Bronchial epithelial cell (primary cell): ENCODE measurements around the gene ANKRD55. TPM values are rescaled to one million over a fixed set of nuclear protein-coding genes. Genes with fewer than 3 reads are reported as not detected.
"Not testable (repeated sequence)": the region's sequence is repeated elsewhere in the genome, so short reads cannot be mapped to it uniquely, and the experiment has no call there.

Source experiments
- DNase-seq: peaks from one replicate; pipeline ENCODE4 v3.0.0-alpha.2; 2010; ENCODE audit warnings: low read depth
- FAIRE-seq: peaks from 2 replicates; lab custom pipeline; 2011; peaks lifted over from hg19 to GRCh38; lab: Jason Lieb, UNC
- H3K27me3 ChIP-seq: 2 replicates; pipeline ENCODE4 v1.5.1; 2011; ENCODE audit warnings: low read length; ENCODE audit not compliant: control insufficient read depth, insufficient read depth
- H3K36me3 ChIP-seq: 2 replicates; pipeline ENCODE4 v1.5.1; 2011; ENCODE audit warnings: low read length; ENCODE audit not compliant: control insufficient read depth, insufficient read depth
- H3K4me3 ChIP-seq: 2 replicates; pipeline ENCODE4 v1.5.1; 2011; ENCODE audit warnings: mild to moderate bottlenecking, low read depth, low read length, control low read depth
- total RNA-seq: library from RNA; depleted of rRNA; stranded (reverse); fragments of >200 nt; gene quantifications from 2 replicates; pipeline ENCODE4 v1.2.1, GENCODE V29; 2014
- TF ChIP-seq, protein P1 (sequence below): IDR thresholded peaks from 2 replicates; pipeline ENCODE4 v1.5.1; 2011; ENCODE audit warnings: mild to moderate bottlenecking, moderate library complexity, low read length, control low read depth, inconsistent platforms; ENCODE audit not compliant: insufficient read depth, severe bottlenecking

The ANKRD55 gene
- total RNA-seq, 1 donor from 2014 or later = not detected

DNA sequence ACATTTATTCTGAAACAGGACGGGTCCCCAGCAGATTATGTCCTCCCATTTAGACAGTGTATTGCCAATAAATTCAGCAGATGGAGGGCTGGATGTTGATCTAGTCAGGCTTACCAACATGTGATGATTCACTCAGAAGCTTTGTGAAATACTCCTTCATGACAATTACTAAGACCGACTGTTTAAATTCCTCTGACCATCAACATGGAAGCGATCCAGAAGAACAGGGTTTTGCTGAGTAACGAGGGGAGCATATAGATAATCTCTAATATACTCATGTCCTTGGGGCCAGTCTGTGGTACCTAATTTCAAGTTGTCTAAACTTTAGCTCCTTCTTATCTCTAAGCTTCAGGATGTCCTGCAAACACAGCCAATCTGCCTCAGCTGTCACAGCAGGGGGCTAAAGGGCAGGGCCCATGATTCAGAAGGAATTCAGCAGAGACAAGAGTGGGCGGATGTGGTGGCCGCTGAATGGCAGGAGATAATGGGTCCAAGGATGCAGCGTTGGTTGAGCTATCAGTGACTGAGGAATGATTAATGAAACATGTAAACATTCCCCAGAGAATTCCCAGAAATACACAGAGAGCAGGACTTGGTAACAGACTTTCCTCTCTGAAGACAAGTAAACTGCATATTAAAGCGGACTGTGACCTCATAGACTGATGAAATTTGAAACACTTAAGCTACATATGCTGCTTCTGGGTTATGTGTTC is 109.4 kb downstream of the ANKRD55 start:
- FAIRE-seq (no peak), DNase-seq (peak; percentile 98)
- H3K4me3 ChIP-seq = no peak overlapping the region
- no peaks in the 10 kb centered on the region for H3K27me3 ChIP-seq
- H3K36me3 ChIP-seq = no peaks in the 10 kb centered on the region
- TF ChIP-seq, protein P1, sequence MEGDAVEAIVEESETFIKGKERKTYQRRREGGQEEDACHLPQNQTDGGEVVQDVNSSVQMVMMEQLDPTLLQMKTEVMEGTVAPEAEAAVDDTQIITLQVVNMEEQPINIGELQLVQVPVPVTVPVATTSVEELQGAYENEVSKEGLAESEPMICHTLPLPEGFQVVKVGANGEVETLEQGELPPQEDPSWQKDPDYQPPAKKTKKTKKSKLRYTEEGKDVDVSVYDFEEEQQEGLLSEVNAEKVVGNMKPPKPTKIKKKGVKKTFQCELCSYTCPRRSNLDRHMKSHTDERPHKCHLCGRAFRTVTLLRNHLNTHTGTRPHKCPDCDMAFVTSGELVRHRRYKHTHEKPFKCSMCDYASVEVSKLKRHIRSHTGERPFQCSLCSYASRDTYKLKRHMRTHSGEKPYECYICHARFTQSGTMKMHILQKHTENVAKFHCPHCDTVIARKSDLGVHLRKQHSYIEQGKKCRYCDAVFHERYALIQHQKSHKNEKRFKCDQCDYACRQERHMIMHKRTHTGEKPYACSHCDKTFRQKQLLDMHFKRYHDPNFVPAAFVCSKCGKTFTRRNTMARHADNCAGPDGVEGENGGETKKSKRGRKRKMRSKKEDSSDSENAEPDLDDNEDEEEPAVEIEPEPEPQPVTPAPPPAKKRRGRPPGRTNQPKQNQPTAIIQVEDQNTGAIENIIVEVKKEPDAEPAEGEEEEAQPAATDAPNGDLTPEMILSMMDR = no peak

DNA sequence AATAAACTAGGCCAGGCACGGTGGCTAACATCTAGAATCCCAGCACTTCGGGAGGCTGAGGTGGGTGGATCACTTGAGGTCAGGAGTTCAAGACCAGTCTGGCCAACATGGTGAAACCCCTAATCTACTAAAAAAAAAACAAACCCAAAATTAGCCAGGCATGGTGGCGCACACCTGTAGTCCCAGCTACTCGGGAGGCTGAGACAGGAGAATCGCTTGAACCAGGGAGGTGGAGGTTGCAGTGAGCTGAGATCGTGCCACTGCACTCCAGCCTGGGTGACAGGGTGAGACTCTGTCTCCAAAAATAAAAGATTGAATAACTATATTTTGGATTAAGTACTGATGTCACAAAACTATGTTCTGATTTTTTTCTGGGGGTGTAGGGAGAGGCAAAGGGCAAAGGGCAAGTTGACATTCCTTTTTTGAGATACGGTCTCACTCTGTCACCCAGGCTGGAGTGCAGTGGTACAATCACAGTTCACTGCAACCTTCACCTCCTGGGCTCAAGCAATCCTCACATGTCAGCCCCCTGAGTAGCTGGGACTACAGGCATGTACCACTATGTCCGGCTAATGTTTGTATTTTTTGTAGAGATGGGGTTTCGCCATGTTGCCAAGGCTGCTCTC is 110.7 kb downstream of the ANKRD55 start:
- not testable (repeated sequence) for H3K27me3 ChIP-seq, H3K4me3 ChIP-seq, FAIRE-seq, H3K36me3 ChIP-seq, DNase-seq

DNA sequence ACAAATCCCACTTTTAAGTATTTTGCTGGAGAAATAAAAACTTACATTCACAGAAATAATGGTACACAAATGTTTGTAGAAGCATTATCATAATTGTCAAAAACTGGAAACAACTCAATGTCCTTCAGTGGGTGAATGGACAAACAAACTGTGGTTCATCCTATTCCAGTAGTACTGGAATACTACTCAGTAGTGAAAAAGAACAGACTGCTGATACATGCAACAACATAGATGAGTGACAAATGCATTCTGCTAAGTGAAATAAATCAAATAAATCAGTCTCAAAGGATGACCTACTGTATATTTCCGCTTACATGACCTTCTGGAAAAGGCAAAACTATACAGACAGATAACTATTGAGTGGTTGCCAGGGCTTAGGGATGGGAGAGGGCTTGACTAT is 114.1 kb downstream of the ANKRD55 start:
- Histone ChIP-seq H3K36me3 (no peaks in the 10 kb centered on the region), H3K4me3 (no peak overlapping the region), H3K27me3 (no peaks in the 10 kb centered on the region)
- TF ChIP-seq, protein P1 = no peak
- no peak for DNase-seq
- FAIRE-seq = no peak

DNA sequence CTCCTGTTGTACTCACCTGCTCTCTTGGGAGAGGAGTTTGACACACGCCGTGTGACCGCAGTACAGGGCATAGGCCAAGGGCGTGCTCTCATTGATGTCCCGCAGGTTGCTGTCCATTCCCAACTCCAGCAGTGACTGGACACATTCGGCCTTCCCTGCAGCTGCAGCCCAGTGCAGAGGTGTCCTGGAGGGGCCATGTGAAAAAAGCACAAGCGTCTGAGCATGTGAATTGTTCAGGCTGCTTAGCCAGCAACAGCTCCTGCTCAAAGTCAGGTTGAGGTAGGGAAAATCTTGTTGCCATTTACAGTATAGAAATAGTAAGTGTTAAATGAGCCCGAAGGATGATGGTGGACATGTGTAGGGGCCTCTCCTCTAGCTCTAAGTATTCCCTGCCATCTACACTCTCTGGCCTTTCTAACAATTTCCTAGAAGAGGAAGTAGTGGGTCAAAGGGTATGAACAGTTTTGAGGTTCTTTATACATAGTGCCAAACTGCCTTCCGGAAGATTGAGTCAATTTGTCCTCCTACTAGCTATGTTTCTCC is 116.5 kb downstream of the ANKRD55 start:
- no peak overlapping the region for H3K4me3 ChIP-seq
- no peak for DNase-seq
- no peaks in the 10 kb centered on the region for H3K36me3 ChIP-seq
- TF ChIP-seq, protein P1 = no peak
- H3K27me3 ChIP-seq = no peaks in the 10 kb centered on the region
- FAIRE-seq = no peak

DNA sequence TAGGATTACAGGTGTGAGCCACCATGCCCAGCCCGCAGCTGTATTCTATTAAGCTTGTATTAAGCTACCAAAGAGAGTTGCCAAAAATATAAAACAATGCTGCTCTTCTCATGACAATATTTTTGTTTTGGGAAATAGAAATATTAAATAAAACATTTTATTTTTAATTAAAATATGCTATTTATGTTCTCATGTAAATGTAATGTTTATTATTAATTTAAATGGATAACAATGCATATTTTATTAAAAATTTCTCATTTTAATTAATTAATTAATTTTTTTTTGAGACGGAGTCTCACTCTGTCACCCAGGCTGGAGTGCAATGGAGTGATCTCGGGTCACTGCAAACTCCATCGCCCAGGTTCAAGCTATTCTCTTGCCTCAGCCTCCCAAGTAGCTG is 117.5 kb downstream of the ANKRD55 start:
- no peak for DNase-seq
- no peak for FAIRE-seq
- TF ChIP-seq, protein P1 = no peak
- Histone ChIP-seq H3K36me3 (no peaks in the 10 kb centered on the region), H3K27me3 (no peaks in the 10 kb centered on the region), H3K4me3 (no peak overlapping the region)

DNA sequence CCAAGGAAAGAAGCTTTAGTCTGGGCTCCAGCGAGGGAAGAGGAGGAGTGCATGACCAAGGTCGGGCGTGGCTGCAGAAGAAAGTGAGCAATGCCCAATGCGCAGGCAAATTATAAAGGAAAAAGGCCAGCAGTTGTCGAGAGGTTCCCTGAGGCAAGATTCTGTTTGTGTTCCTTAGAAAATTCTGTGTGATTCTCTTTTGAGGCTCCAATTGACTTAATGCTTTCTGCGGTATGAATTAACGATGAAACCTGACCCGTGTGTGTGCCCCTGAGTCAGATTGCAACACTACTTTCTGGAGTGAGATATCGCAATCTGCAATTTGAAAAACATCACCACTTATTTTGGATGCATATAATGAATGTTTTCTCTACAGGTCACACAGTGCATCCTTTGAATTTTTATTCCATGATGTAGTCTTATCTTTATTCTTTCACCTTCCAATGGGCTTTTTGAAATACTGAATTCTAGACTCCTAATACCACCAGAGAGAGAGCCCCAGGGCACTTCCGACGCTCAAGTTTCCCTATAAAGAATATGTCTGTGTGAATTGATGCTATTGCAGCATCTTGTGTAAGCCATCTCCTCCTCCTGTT is 120.5 kb downstream of the ANKRD55 start:
- TF ChIP-seq, protein P1 = no peak
- DNase-seq = peak; percentile 87
- Histone ChIP-seq H3K4me3 (no peak overlapping the region), H3K36me3 (no peaks in the 10 kb centered on the region), H3K27me3 (no peaks in the 10 kb centered on the region)
- no peak for FAIRE-seq
